Pancreas (tissue), 10 donors: ENCODE data around the gene HCN1. TPM values are rescaled to one million over a fixed set of nuclear protein-coding genes. Genes with fewer than 3 reads are reported as not detected.
A peak's percentile ranks its signal among the peaks of the same experiment; 100 is the strongest.
"Not testable (repeated sequence)": the region's sequence is repeated elsewhere in the genome, so short reads cannot be mapped to it uniquely, and the experiment has no call there.

Source experiments
- ATAC-seq, 4 donors: fragments of 200-7000 bp; cut with Tn5 transposase; one replicate each; pipeline versions ENCODE4 v1.8.0 to v1.9.1; 2020; ENCODE audit warnings: mild to moderate bottlenecking in 4 of 4, moderate library complexity in 4 of 4
- DNase-seq, 6 donors: peaks; one replicate each; pipeline ENCODE4 v3.0.0-alpha.2; 2020
- FAIRE-seq: peaks from 2 replicates; lab custom pipeline; 2012; peaks lifted over from hg19 to GRCh38; lab: Jason Lieb, UNC
- H3K27ac ChIP-seq, 4 donors: fragments of 200-600 bp; sonication (generic); 1 replicate in 3 of 4; 2 replicates in 1 of 4; pipeline versions ENCODE4 v1.5.0 to v1.8.0; 2020
- H3K27me3 ChIP-seq, 4 donors: fragments of 200-600 bp; one replicate each; pipeline ENCODE4 v1.8.0; 2021
- H3K36me3 ChIP-seq, 3 donors: fragments of 200-600 bp; sonication (generic) in 1 of 3; one replicate each; pipeline versions ENCODE4 v1.5.0 to v1.8.0; 2020 to 2021
- H3K4me1 ChIP-seq, 3 donors: fragments of 200-600 bp; one replicate each; pipeline ENCODE4 v1.8.0; 2021
- H3K4me3 ChIP-seq, 4 donors: fragments of 200-600 bp; sonication (generic) in 2 of 4; one replicate each; pipeline versions ENCODE4 v1.5.0 to v1.8.0; 2020 to 2021
- H3K9me3 ChIP-seq, 4 donors: fragments of 200-600 bp; one replicate each; pipeline ENCODE4 v1.8.0; 2021
- WGBS, 2 donors: extraction: QIAGEN DNeasy Blood & Tissue Kit; methylation state at CpG; one replicate each; pipeline ENCODE4 v1.1.7; 2013; 5-methylcytosine and 5-hydroxymethylcytosine counted together
- intact Hi-C, 3 donors: fragments of 100-400 bp; cut with DNase I; formaldehyde crosslinking; loops; one replicate each; pipeline versions ENCODE4 v1.11.1 to v1.14.2; 2022
- polyA plus RNA-seq, 2 donors: library from polyadenylated mRNA; stranded (reverse); fragments of 200-250 nt; gene quantifications; one replicate each; pipeline ENCODE4 v1.2.3, GENCODE V29; 2013
- total RNA-seq, 6 donors: library from RNA; stranded (reverse); fragmentation: NEBNext Ultra II Directional in 4 of 6; extraction: Animal tissue kit (Norgen Biotek cat#: 25700) in 4 of 6; gene quantifications; one replicate each; pipeline versions ENCODE4 v1.2.1 to v1.2.4, GENCODE V29; 2021 to 2023
- TF ChIP-seq, protein P1 (sequence below), 4 donors: fragments of 200-600 bp; sonication (generic) in 3 of 4; IDR thresholded peaks; one replicate each; pipeline versions ENCODE4 v1.5.0 to v1.8.0; 2021; ENCODE audit warnings: antibody characterized with exemption in 4 of 4
- donor health status: healthy with polysubstance abuse.
- donor health status: DM: no; HTN: no; CAD: no; lungs with moderate emphysema.
- donor health status: DM: no; HTN: no; CAD: no.
- donor health status: control.
- donor health status: control.
- donor health status: Bipolar disorder and iron deficiency.
- donor health status: DM: yes; HTN: yes; CAD: no.
- donor health status: DM: no; HTN: no; CAD: no.
- donor health status: DM: no; HTN: no; CAD: no.
- donor health status: DM: yes; HTN: yes; CAD: no.

The HCN1 gene
- total and polyA plus RNA-seq, 8 donors: 0.08 to 1.5 (median 0.33) TPM

DNA sequence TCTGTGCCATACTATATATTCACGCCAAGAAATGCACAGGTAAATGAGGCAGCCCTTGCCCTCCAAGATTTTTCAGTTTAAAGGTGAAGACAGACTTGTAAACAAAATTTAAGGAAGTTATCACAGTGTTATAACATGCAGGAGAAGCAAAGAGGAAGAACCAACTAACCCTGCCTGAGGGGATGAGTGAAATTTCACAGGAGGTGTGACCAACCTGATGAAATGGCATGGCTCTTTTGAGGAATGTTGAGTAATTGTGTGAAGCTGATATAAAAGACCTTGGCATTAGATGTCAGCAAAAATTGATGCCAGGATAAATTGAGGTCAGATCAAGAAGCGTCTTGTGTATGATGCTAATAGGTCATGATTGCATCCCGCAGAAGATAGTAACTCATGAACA is 86.5 kb downstream of the HCN1 start:
- intact Hi-C loops: no loop called here
- Histone ChIP-seq H3K27ac (no peak overlapping the region), H3K4me1 (no peaks in the 10 kb centered on the region), H3K27me3 (no peaks in the 10 kb centered on the region), H3K4me3 (no peak overlapping the region), H3K36me3 (no peaks in the 10 kb centered on the region), H3K9me3 (no peaks in the 10 kb centered on the region)
- TF ChIP-seq, protein P1, sequence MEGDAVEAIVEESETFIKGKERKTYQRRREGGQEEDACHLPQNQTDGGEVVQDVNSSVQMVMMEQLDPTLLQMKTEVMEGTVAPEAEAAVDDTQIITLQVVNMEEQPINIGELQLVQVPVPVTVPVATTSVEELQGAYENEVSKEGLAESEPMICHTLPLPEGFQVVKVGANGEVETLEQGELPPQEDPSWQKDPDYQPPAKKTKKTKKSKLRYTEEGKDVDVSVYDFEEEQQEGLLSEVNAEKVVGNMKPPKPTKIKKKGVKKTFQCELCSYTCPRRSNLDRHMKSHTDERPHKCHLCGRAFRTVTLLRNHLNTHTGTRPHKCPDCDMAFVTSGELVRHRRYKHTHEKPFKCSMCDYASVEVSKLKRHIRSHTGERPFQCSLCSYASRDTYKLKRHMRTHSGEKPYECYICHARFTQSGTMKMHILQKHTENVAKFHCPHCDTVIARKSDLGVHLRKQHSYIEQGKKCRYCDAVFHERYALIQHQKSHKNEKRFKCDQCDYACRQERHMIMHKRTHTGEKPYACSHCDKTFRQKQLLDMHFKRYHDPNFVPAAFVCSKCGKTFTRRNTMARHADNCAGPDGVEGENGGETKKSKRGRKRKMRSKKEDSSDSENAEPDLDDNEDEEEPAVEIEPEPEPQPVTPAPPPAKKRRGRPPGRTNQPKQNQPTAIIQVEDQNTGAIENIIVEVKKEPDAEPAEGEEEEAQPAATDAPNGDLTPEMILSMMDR (IDR thresholded peaks at IDR 0.05): no peak
- ATAC-seq (no peak), DNase-seq (no peak), FAIRE-seq (no peak)
- 77 to 89% methylated on average over 3 of the region's 3 CpGs for WGBS, 2 donors

DNA sequence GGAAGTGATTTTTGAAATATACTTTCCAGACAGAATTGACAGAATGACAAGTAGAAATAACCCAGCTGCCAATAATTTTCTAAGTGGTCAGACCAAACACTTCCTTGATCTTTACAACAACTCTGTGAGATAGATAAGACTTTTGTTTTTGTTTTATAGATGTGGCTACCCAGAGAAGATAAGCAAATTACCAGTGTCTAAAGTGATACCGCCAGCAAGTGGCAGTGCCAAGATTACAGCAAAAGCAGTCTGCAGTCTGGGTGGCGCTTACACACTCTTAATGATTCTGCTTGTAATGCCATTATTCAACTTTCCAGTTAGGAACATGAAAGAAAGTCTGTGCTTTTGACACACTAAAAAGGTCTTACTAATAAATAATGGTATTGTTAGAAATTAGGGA is 92.1 kb downstream of the HCN1 start:
- intact Hi-C loops: no loop called here
- TF ChIP-seq, protein P1 (IDR thresholded peaks at IDR 0.05): no peak
- Histone ChIP-seq H3K9me3 (no peaks in the 10 kb centered on the region), H3K4me3 (no peak overlapping the region), H3K27me3 (no peaks in the 10 kb centered on the region), H3K27ac (no peak overlapping the region), H3K4me1 (peaks cover 0 to 15% (median 0%) of the 10 kb centered on the region in 3 donors), H3K36me3 (no peaks in the 10 kb centered on the region)
- ATAC-seq (peak in 3 of 4 donors; percentile 56 to 89 (median 81)), DNase-seq (peak in 1 of 6 donors; percentile 19), FAIRE-seq (no peak)
- 19 to 25% methylated on average over 2 of the region's 2 CpGs for WGBS, 2 donors

DNA sequence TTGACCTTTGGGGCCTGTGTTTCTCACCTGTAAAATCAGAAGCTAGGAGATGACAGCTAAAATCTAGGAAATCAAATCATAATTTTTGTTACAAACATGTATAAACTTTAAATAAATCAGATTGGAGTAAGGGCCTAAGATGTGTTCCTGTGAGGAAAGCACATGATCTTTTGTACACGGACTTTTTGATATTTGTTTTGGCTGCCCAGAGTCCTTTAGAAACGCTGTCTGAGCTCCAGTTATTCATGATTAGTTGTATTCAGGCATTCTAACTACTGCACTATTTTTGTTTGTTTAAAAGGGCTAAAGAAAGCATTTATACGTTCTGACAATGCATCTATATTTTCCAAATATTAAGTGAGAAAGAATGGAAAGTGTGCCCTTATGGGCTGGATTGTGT is 94.8 kb downstream of the HCN1 start:
- TF ChIP-seq, protein P1 (IDR thresholded peaks at IDR 0.05): no peak
- WGBS, 2 donors: 26 to 33% methylated on average over 3 of the region's 3 CpGs
- H3K9me3 ChIP-seq: no peaks in the 10 kb centered on the region
- H3K36me3 ChIP-seq: no peaks in the 10 kb centered on the region
- DNase-seq (no peak), ATAC-seq (peak in 3 of 4 donors; percentile 62 to 81 (median 74)), FAIRE-seq (no peak)
- peaks cover 0 to 20% (median 0%) of the 10 kb centered on the region in 3 donors for H3K4me1 ChIP-seq
- H3K4me3 ChIP-seq: no peak overlapping the region
- H3K27me3 ChIP-seq: no peaks in the 10 kb centered on the region
- intact Hi-C loops: no loop called here
- H3K27ac ChIP-seq: no peak overlapping the region

DNA sequence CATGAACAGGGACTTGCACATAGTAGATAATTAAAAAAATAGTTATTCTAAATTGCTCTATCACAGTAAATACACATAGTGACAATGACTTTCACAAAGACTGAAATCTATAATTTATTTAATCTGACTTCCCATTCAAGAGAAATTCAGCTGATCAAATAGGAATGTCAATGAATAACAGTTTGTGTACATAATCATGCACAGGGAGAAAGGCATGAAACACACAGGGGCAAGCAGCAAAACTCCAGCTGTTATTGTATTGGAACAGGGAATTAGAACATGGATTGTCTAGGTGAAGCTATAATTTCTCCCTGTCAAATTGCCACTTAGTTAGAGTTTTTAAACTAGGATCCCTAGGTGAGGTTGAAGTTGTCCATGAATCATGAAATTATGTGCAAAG is 99.9 kb downstream of the HCN1 start:
- DNase-seq: no peak
- TF ChIP-seq, protein P1 (IDR thresholded peaks at IDR 0.05): no peak
- no peak for FAIRE-seq
- intact Hi-C loops: no loop called here
- Histone ChIP-seq H3K27ac (peak overlapping the region in 1 of 4 donors; percentile 41), H3K4me3 (peak overlapping the region in 1 of 4 donors; percentile 8), H3K9me3 (no peaks in the 10 kb centered on the region), H3K27me3 (no peaks in the 10 kb centered on the region), H3K4me1 (peaks cover 0 to 15% (median 0%) of the 10 kb centered on the region in 3 donors), H3K36me3 (no peaks in the 10 kb centered on the region)
- ATAC-seq: peak; percentile 50 to 91 (median 90)

DNA sequence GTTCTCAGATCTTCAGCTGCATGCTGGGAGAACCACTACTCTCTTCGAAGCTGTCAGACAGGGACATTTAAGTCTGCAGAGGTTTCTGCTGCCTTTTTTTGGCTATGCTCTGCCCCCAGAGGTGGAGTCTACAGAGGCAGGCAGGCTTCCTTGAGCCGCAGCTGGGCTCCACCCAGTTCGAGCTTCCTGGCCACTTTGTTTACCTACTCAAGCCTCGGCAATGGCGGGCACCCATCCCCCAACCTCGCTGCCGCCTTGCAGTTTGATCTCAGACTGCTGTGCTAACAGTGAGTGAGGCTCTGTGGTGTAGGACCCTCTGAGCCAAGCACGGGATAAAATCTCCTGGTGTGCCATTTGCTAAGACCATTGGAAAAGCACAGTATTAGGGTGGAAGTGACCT is 110.2 kb downstream of the HCN1 start:
- DNase-seq: peak in 1 of 6 donors; percentile 28
- H3K4me1 ChIP-seq, intact Hi-C loops, H3K27me3 ChIP-seq, H3K4me3 ChIP-seq, FAIRE-seq, ATAC-seq, H3K27ac ChIP-seq, H3K36me3 ChIP-seq, H3K9me3 ChIP-seq: not testable (repeated sequence)
- WGBS, 2 donors: 75 to 81% methylated on average over 8 of the region's 8 CpGs
